KG1 (cell line): ENCODE measurements around the gene SLC41A1.

Experiments used
- DNase-seq: peaks from one replicate; lab custom pipeline; 2025; lab: John Stamatoyannopoulos, UW

SLC41A1 gene

GRCh38 chr1:205822397-205822796 lies 9.4 kb upstream of the SLC41A1 start:
- DNase-seq: no peak

DNA sequence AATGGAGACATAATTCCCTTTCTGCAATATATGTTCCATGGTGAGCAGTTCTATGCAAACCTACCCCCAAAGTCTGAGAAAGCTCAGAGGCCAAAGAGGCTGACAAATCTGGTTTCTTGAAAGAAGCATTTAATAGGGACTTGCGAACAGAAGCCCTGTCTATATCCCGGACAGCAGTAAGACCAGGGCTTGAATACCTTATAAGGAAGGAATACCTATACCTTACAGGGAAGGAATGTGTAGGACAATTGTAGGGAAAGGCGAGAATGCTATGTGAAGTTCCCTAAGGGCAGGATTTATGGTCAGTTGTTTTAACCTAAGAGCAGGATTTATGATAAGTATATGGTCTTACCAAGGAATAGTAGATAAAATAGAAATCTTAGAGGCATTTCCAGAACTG lies 5.0 kb upstream of the SLC41A1 start:
- no peak for DNase-seq

- no peak for DNase-seq
Observed at GRCh38 chr1:205817364-205817763, 4.4 kb upstream of the SLC41A1 start.

- no peak for DNase-seq
Observed at GRCh38 chr1:205813755-205814058, 709 bp upstream of the SLC41A1 start.

- no peak for DNase-seq
Observed at GRCh38 chr1:205812271-205812877, 624 bp downstream of the SLC41A1 start.

- no peak for DNase-seq
Observed at GRCh38 chr1:205811660-205812059, 1.3 kb downstream of the SLC41A1 start.

DNA sequence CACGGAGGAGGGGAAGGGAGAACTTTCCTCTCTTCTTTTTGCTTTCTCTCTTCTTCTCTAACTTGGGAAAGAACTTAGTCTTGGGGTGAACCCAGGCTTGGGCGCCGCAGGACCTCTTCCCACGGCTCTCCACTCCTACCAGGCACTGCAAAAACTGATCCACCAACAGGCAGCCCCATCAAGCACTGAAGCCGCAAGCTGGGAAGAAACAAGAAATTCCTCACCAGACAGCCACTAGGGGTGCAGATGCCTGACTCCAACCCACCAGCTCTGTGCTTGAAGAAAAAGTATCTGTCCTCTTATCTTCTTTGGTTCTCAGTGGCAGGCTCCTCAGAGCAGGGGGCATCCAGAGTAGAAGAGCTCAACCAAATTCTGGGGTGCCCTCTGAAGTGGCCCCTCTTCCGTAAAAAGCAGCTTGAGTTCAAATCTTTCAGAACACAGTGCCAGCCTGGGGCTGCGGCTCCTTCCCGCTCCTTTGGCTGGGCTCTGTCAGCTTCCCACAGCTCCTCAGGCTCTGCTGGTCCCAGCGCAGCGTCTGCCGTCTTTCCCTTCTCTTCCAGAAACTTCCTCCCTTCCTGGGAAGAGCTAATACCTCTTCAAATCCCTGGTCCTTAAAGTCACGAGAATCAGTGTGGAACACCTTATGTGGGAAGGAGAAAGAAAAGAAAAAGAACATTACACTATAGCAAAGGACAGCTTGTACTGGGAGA lies 2.4 kb downstream of the SLC41A1 start:
- DNase-seq: no peak

DNA sequence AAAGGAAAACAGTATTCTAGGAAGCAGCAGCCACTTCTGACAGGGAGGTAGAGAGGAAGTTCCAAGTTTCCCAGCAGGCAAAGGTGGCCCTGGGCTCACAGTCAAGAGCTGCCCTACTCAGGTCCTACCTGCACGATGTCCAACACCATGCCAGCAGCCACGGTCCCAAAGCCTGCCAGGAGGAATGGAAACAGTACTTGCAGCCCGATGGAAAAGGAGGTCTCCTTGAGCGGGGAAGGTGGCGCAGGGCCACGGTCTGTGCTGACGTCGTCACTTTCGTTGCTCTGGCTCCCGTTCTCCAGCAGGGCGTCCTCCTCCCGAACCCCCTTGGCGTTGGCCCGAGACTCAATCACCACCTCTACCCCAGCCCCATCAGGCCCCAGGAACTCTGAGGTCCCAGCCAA lies 3.1 kb downstream of the SLC41A1 start:
- DNase-seq: no peak

DNA sequence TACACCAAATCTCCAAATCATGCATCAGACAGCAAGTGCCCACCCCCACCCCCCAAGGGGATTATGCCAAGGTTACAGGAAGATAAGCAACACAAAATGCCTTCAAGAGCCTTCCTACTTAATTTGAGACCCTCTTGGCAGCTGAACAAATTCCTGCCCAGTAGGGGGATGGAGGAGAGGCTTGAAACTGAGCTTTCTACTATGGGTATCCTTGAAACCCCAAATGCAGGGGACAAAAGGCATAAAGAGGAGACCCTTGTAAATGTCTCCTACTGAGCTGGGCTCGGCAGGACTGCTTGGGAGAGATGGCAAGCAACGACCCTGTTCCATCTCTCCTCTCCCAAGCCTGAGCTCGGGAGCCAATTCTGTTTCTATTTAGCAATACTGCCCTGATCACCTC lies 3.5 kb downstream of the SLC41A1 start:
- DNase-seq: no peak

- no peak for DNase-seq
Observed at GRCh38 chr1:205805082-205805711, 7.8 kb downstream of the SLC41A1 start.

DNA sequence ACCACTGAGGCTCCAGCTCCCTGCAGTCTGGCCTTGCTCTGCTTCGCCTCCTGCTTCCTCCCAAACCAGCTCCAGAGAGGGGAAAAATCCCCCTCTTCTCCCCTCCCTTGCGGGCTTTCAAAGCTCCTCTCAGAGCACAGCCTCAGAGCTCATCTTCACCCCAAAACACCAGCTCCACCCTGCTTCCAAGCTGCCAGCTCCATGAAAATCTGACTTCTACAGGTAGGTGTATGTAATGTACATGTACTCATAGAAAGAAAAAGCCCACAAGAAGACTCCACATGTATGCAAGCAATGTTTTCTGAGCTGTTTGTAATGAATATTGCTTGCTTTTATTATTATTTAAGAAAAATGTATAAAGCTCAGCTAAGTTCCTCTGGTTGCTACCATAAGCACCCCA lies 8.4 kb downstream of the SLC41A1 start:
- no peak for DNase-seq

GRCh38 chr1:205803986-205804385 lies 9.0 kb downstream of the SLC41A1 start:
- DNase-seq: no peak

GRCh38 chr1:205802060-205802459 lies 10.9 kb downstream of the SLC41A1 start:
- no peak for DNase-seq

GRCh38 chr1:205800981-205801703 lies 11.9 kb downstream of the SLC41A1 start:
- no peak for DNase-seq

DNA sequence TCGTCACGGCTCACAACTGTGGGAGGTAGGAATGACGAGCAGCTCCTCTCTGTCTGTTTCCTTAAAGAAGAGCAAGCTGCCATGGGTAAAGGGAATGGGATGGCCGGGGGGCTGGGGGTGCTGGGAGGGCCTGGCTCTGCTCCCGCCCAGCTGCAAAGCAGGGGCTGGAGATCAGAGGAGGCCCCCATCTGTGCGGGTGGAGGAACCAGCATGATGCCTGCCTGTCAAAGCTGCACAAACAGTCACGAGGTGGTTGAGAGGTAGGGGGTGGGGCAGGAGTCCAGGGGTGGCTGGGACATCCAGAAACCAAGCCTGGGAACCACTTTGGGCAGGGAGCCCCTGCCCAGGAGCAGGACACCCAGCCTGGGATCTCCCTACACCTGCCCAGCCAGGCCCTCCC lies 12.6 kb downstream of the SLC41A1 start:
- DNase-seq: no peak

- DNase-seq: no peak
Observed at GRCh38 chr1:205798577-205798976, 14.4 kb downstream of the SLC41A1 start.

- no peak for DNase-seq
Observed at GRCh38 chr1:205797168-205797567, 15.8 kb downstream of the SLC41A1 start.

GRCh38 chr1:205794011-205794730 lies 18.8 kb downstream of the SLC41A1 start:
- DNase-seq: no peak

DNA sequence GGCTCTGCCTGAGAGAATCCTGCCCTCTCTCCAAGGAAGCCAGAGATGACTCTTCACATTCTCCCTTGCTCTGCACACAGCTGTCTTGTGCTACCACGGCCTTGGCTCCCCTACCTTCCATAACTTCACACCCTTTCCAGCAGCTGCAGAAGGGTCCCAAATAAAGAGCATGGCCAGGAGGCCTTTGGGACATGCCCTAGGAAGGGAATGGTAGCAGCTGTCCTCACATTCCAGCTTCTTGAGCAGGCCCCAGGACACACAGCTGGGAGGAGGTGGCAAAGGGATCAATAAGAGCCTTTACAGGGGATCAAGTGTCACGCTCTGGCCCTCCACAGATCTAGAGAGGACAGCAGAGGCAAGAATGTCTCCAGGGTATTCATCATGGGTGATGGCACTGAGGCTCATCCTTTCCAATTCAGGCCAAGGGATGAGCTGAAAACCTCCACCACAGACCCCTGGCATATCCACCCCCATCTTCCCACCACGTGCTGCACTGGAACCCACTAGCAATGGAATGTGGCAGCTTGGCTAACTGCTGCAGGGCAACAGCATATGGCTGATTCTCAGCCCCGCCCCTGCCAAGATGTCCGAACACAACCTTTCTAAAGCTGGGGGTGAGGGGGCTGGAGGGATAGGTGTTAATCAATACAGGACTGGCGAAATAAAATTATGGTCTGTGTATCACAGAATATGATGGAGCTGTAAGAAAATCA lies 19.9 kb downstream of the SLC41A1 start:
- DNase-seq: no peak

GRCh38 chr1:205792481-205792881 lies 20.5 kb downstream of the SLC41A1 start:
- no peak for DNase-seq

- DNase-seq: no peak
Observed at GRCh38 chr1:205791568-205792180, 21.3 kb downstream of the SLC41A1 start.
